Transverse colon (tissue), 3 donors: ENCODE results near the gene KCNJ2.

Experiments used
- CTCF ChIP-seq, 5 experiments: fragments of 200-600 bp in 3 of 5; fragments of 450-650 bp in 2 of 5; sonication (generic) in 3 of 5; IDR thresholded peaks; 1 replicate in 2 of 5; 2 replicates in 3 of 5; pipeline ENCODE4 v1.5.1; 2016 to 2017; ENCODE audit warnings: antibody characterized with exemption in 5 of 5, inconsistent platforms in 3 of 5, mild to moderate bottlenecking in 2 of 5, moderate library complexity in 1 of 5
- POLR2A ChIP-seq: fragments of 450-650 bp; IDR thresholded peaks from one replicate; pipeline ENCODE4 v1.6.1; 2016; ENCODE audit warnings: antibody characterized with exemption, mild to moderate bottlenecking, moderate library complexity

DNA sequence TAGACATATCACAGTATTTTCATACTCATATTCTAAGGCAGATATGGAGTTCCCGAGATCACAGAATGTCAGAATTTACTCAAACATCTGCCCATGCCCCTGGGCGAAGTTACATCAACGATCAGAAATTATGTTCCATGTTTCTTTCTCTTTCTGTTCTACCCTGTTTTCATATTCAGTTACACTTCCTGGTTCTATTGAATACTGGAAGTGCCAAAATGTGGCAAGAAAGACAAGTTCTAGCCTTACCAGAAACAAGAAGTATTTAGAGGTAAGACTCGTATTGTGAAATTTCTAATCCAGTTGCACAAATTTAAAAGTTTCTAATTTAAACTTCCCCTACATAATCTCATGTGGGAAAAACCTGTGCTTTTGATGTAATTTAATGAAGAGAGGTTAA, 36.1 kb downstream of the KCNJ2 start:
- TF ChIP-seq CTCF (IDR thresholded peaks at IDR 0.05): no peak
- TF ChIP-seq POLR2A: no peak
